ENCODE data around the gene FMO3.

Gene FMO3

GRCh38 chr1:171090604-171091003 is at the start of gene FMO3:
Gene FMO3, plus strand, starts transcription at chr1:171090905. Its CDS starts 1,754 bp downstream, at chr1:171092659.
- DNase-seq (ENCODE audit: low spot score), result no peak

GRCh38 chr1:171048014-171048413 is 42.7 kb upstream of the FMO3 start:
- DNase-seq (ENCODE audit: low spot score), result no peak

- DNase-seq (ENCODE audit: low spot score), result no peak
Observed at GRCh38 chr1:171052977-171053376, 37.7 kb upstream of the FMO3 start.

- peak; percentile 9 for DNase-seq (ENCODE audit: low spot score)
Observed at GRCh38 chr1:171055966-171056643, 34.6 kb upstream of the FMO3 start.

GRCh38 chr1:171061425-171062143 is 29.1 kb upstream of the FMO3 start:
- no peak for DNase-seq (ENCODE audit: low spot score)

GRCh38 chr1:171062902-171063301 is 27.8 kb upstream of the FMO3 start:
- no peak for DNase-seq (ENCODE audit: low spot score)

GRCh38 chr1:171075041-171075440 is 15.7 kb upstream of the FMO3 start:
- DNase-seq (ENCODE audit: low spot score), result no peak

- peak; percentile 49 for DNase-seq (ENCODE audit: low spot score)
Observed at GRCh38 chr1:171081314-171081753, 9.4 kb upstream of the FMO3 start.

- DNase-seq (ENCODE audit: low spot score), result no peak
Observed at GRCh38 chr1:171081763-171082201, 8.9 kb upstream of the FMO3 start.

GRCh38 chr1:171082606-171083005 is 8.1 kb upstream of the FMO3 start:
- DNase-seq (ENCODE audit: low spot score), result no peak

GRCh38 chr1:171083222-171083621 is 7.5 kb upstream of the FMO3 start:
- no peak for DNase-seq (ENCODE audit: low spot score)

- no peak for DNase-seq (ENCODE audit: low spot score)
Observed at GRCh38 chr1:171084091-171084490, 6.6 kb upstream of the FMO3 start.

GRCh38 chr1:171084870-171085269 is 5.8 kb upstream of the FMO3 start:
- DNase-seq (ENCODE audit: low spot score), result no peak

GRCh38 chr1:171087896-171088295 is 2.8 kb upstream of the FMO3 start:
- no peak for DNase-seq (ENCODE audit: low spot score)

- DNase-seq (ENCODE audit: low spot score), result no peak
Observed at GRCh38 chr1:171103862-171104261, 13.2 kb downstream of the FMO3 start.

GRCh38 chr1:171107262-171107940 is 16.7 kb downstream of the FMO3 start:
- no peak for DNase-seq (ENCODE audit: low spot score)

- DNase-seq (ENCODE audit: low spot score), result no peak
Observed at GRCh38 chr1:171107969-171108368, 17.3 kb downstream of the FMO3 start.

GRCh38 chr1:171109966-171110365 is 19.3 kb downstream of the FMO3 start:
- DNase-seq (ENCODE audit: low spot score), result no peak

- no peak for DNase-seq (ENCODE audit: low spot score)
Observed at GRCh38 chr1:171110621-171111326, 20.1 kb downstream of the FMO3 start.

- DNase-seq (ENCODE audit: low spot score), result no peak
Observed at GRCh38 chr1:171112119-171112518, 21.4 kb downstream of the FMO3 start.

GRCh38 chr1:171113382-171113781 is 22.7 kb downstream of the FMO3 start:
- DNase-seq (ENCODE audit: low spot score), result no peak

- DNase-seq (ENCODE audit: low spot score), result no peak
Observed at GRCh38 chr1:171115280-171115897, 24.7 kb downstream of the FMO3 start.

Data from AG20443 (cell line).